ENCODE data around the gene MX1.

DNA sequence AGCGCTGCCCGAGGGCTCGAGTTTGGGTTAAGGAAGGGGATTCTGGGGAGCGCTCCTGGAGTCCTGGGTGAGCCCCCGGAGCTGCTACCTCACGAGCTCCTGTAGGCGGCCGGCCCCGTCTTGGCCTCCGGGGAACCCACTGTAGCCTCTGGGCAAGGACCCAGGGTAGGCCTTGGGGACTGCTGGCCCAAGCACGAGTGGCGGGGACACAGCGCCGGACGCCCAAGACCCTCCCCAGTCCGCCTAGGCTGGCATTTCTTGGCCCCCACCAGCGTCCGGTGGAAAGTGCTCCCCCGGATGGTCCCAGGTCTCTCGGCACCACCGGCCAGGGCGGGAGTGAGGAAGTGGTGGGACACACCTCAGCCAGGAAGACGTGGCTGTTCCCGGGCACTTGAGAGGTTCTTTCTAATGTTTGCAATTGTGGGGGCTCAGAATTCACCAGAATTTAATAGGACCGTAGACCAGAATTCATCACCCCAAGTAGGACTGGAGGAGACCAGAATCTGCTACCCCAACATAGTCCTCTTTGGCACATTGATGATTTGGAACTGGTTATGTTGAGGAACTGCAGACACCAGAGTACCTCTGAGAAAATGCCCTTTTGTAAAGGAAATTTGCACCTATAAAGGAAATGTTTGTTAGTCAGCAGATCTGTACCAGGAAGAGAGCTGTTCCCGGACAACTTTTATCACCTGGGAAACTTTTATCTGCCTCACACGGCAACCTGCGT, 82.5 kb downstream of the MX1 start:
- TF ChIP-seq, protein P1, sequence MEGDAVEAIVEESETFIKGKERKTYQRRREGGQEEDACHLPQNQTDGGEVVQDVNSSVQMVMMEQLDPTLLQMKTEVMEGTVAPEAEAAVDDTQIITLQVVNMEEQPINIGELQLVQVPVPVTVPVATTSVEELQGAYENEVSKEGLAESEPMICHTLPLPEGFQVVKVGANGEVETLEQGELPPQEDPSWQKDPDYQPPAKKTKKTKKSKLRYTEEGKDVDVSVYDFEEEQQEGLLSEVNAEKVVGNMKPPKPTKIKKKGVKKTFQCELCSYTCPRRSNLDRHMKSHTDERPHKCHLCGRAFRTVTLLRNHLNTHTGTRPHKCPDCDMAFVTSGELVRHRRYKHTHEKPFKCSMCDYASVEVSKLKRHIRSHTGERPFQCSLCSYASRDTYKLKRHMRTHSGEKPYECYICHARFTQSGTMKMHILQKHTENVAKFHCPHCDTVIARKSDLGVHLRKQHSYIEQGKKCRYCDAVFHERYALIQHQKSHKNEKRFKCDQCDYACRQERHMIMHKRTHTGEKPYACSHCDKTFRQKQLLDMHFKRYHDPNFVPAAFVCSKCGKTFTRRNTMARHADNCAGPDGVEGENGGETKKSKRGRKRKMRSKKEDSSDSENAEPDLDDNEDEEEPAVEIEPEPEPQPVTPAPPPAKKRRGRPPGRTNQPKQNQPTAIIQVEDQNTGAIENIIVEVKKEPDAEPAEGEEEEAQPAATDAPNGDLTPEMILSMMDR (conservative IDR thresholded peaks at IDR 0.05): no peak
- TF ChIP-seq ZFX (IDR thresholded peaks at IDR 0.05): peak; percentile 52; the same call in 1 of the 2 replicates

Measured in C4-2B (cell line).